Kidney (tissue), 14 donors: ENCODE results near the gene FAXC. TPM values are rescaled to one million over a fixed set of nuclear protein-coding genes. Genes with fewer than 3 reads are reported as not detected.
"Not testable (repeated sequence)": the region's sequence is repeated elsewhere in the genome, so short reads cannot be mapped to it uniquely, and the experiment has no call there.

Experiments used
- DNase-seq, 5 donors: peaks; one replicate each; pipeline ENCODE4 v3.0.0-alpha.2; 2013 to 2020
- FAIRE-seq: peaks from 2 replicates; lab custom pipeline; 2012; peaks lifted over from hg19 to GRCh38; lab: Jason Lieb, UNC
- H3K27ac ChIP-seq, 2 donors: one replicate each; pipeline ENCODE4 v1.7.0; 2013; ENCODE audit warnings: low read depth in 2 of 2, low read length in 2 of 2, inconsistent platforms in 1 of 2
- H3K27me3 ChIP-seq: one replicate; pipeline ENCODE4 v1.7.1; 2013; ENCODE audit warnings: low read length, inconsistent platforms; ENCODE audit not compliant: control insufficient read depth, insufficient read depth
- H3K36me3 ChIP-seq, 3 donors: one replicate each; pipeline versions ENCODE4 v1.7.0 to v1.7.1; 2013; ENCODE audit warnings: low read length in 3 of 3, control low read depth in 1 of 3, inconsistent platforms in 1 of 3; ENCODE audit not compliant: insufficient read depth in 3 of 3, control insufficient read depth in 2 of 3
- H3K4me1 ChIP-seq, 3 donors: one replicate each; pipeline versions ENCODE4 v1.7.0 to v1.7.1; 2013; ENCODE audit warnings: low read length in 3 of 3, inconsistent platforms in 1 of 3, low read depth in 1 of 3; ENCODE audit not compliant: control insufficient read depth in 2 of 3, insufficient read depth in 2 of 3
- H3K4me3 ChIP-seq, 3 donors: one replicate each; pipeline versions ENCODE4 v1.7.0 to v1.8.1; 2013; ENCODE audit warnings: low read length in 3 of 3, control low read depth in 1 of 3, inconsistent platforms in 1 of 3
- H3K9ac ChIP-seq, 3 donors: one replicate each; pipeline versions ENCODE4 v1.7.0 to v1.7.1; 2013; ENCODE audit warnings: low read length in 3 of 3, control low read depth in 1 of 3, inconsistent platforms in 1 of 3
- H3K9me3 ChIP-seq, 3 donors: one replicate each; pipeline versions ENCODE4 v1.7.0 to v1.7.1; 2013; ENCODE audit warnings: low read length in 3 of 3, control low read depth in 1 of 3, inconsistent platforms in 1 of 3; ENCODE audit not compliant: control insufficient read depth in 2 of 3, insufficient read depth in 1 of 3
- intact Hi-C: fragments of 100-400 bp; cut with DNase I; formaldehyde crosslinking; loops from one replicate; pipeline ENCODE4 v1.11.1; 2022
- polyA plus RNA-seq: library from polyadenylated mRNA; stranded (reverse); fragments of 350-450 nt; fragmentation: Illumina TruSeq; extraction: RNeasy Lipid Tissue Mini Kit (QIAGEN cat#74804); gene quantifications from one replicate; pipeline ENCODE4 v1.2.3, GENCODE V29; 2014; ENCODE audit warnings: low read depth, low replicate concordance; ENCODE audit not compliant: insufficient read depth
- total RNA-seq: library from RNA; stranded (reverse); fragmentation: NEBNext Ultra II Directional; extraction: Animal tissue kit (Norgen Biotek cat#: 25700); gene quantifications from one replicate; pipeline ENCODE4 v1.2.1, GENCODE V29; 2021
- TF ChIP-seq, protein P1 (sequence below): IDR thresholded peaks from 3 replicates; pipeline ENCODE4 v1.5.1; 2012; ENCODE audit warnings: mild to moderate bottlenecking, moderate library complexity, borderline replicate concordance; ENCODE audit not compliant: insufficient read depth; ENCODE audit errors: extremely low read depth
- donor health status: control.
- donor health status: control.
- donor health status: control.
- donor health status: control.
- donor health status: control.
- donor health status: DM: yes; HTN: yes; CAD: no.
- donor health status: Normal renal cell carcinoma (clear cell type).

Gene FAXC
- total and polyA plus RNA-seq, 2 donors from 2014 or later = 1.4 to 3.3 TPM

GRCh38 chr6:99338188-99338587 is 11.3 kb downstream of the FAXC start:
- Histone ChIP-seq H3K9me3 (no peaks in the 10 kb centered on the region), H3K27ac (no peak overlapping the region), H3K27me3 (no peaks in the 10 kb centered on the region), H3K4me1 (no peaks in the 10 kb centered on the region), H3K36me3 (no peaks in the 10 kb centered on the region), H3K4me3 (no peak overlapping the region), H3K9ac (no peak overlapping the region)
- TF ChIP-seq, protein P1, sequence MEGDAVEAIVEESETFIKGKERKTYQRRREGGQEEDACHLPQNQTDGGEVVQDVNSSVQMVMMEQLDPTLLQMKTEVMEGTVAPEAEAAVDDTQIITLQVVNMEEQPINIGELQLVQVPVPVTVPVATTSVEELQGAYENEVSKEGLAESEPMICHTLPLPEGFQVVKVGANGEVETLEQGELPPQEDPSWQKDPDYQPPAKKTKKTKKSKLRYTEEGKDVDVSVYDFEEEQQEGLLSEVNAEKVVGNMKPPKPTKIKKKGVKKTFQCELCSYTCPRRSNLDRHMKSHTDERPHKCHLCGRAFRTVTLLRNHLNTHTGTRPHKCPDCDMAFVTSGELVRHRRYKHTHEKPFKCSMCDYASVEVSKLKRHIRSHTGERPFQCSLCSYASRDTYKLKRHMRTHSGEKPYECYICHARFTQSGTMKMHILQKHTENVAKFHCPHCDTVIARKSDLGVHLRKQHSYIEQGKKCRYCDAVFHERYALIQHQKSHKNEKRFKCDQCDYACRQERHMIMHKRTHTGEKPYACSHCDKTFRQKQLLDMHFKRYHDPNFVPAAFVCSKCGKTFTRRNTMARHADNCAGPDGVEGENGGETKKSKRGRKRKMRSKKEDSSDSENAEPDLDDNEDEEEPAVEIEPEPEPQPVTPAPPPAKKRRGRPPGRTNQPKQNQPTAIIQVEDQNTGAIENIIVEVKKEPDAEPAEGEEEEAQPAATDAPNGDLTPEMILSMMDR = no peak
- intact Hi-C loops = no loop called here
- no peak for FAIRE-seq
- DNase-seq = no peak

GRCh38 chr6:99335298-99335697 is 14.2 kb downstream of the FAXC start:
- intact Hi-C loops, DNase-seq, H3K4me1 ChIP-seq, H3K4me3 ChIP-seq, FAIRE-seq, H3K36me3 ChIP-seq, H3K9me3 ChIP-seq, H3K27ac ChIP-seq, H3K27me3 ChIP-seq, H3K9ac ChIP-seq: not testable (repeated sequence)

GRCh38 chr6:99334526-99335127 is 14.8 kb downstream of the FAXC start:
- no peaks in the 10 kb centered on the region for H3K27me3 ChIP-seq
- H3K9ac ChIP-seq = no peak overlapping the region
- DNase-seq (peak in 2 of 5 donors; percentile 23 to 56), FAIRE-seq (no peak)
- H3K27ac ChIP-seq = no peak overlapping the region
- no peaks in the 10 kb centered on the region for H3K4me1 ChIP-seq
- H3K36me3 ChIP-seq = no peaks in the 10 kb centered on the region
- TF ChIP-seq, protein P1 = peak; percentile 43
- H3K9me3 ChIP-seq = no peaks in the 10 kb centered on the region
- H3K4me3 ChIP-seq = no peak overlapping the region
- intact Hi-C loops = no loop called here

DNA sequence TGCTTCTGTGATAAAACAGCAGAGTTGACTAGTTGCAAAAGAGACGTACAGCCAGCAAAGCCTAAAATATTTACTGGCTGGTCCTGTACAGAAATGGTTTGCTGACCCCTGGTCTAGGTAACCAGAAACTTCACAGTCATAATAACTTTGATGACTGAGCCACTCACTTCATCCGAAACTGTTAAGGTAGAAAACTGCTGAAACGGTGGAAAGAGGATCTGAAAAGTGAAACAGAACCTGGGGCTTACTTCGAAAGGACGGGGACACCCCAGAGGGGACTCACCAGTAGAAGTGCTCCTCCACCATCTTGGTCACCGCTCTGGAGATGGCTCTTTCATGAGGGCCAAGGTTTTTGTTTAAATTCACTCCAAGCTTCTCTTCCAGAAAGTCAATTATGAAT is 16.4 kb downstream of the FAXC start:
- no peak for FAIRE-seq
- H3K4me3 ChIP-seq = no peak overlapping the region
- H3K27ac ChIP-seq = no peak overlapping the region
- no peak overlapping the region for H3K9ac ChIP-seq
- no peaks in the 10 kb centered on the region for H3K27me3 ChIP-seq
- H3K9me3 ChIP-seq = no peaks in the 10 kb centered on the region
- no peaks in the 10 kb centered on the region for H3K4me1 ChIP-seq
- intact Hi-C loops = no loop called here
- TF ChIP-seq, protein P1 = no peak
- no peak for DNase-seq
- H3K36me3 ChIP-seq = no peaks in the 10 kb centered on the region
